ENCODE results near the gene COL6A2. TPM values are rescaled to one million over a fixed set of nuclear protein-coding genes. Genes with fewer than 3 reads are reported as not detected.
"Not testable (repeated sequence)": the region's sequence is repeated elsewhere in the genome, so short reads cannot be mapped to it uniquely, and the experiment has no call there.

Gene COL6A2
- total RNA-seq, 1 experiment from 2014 or later: 129 TPM

DNA sequence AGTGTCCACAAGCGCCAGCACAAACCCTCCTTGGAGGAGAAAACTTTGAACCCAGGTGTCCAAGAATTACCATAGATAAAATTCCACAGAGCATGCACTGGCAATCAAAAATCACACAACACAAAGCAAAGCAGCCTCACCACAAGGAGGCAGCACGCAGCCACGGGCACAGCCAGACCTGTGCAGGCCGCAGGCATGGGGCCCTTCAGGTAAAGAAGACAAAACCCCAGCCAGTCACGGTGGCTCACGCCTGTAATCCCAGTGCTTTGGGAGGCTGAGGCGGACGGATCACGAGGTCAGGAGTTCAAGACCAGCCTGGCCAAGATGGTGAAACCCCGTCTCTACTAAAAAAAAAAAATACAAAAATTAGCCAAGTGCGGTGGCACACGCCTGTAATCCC, 49.5 kb downstream of the COL6A2 start:
- H3K27me3 ChIP-seq (ENCODE audit: insufficient read depth, low read length); H2BK15ac ChIP-seq (ENCODE audit: low read depth, low read length); H4K91ac ChIP-seq (ENCODE audit: insufficient read length, low read depth, low read length); H3K9ac ChIP-seq (ENCODE audit: extremely low read depth, insufficient read length, low read length); H3T11ph ChIP-seq (ENCODE audit: low read length); H3K79me2 ChIP-seq (ENCODE audit: insufficient read depth, low read length); H3K27ac ChIP-seq (ENCODE audit: insufficient read length, low read depth, low read length); H2BK5ac ChIP-seq (ENCODE audit: insufficient read length, low read length); H3K4me1 ChIP-seq (ENCODE audit: insufficient read depth, low read length); H3K4ac ChIP-seq (ENCODE audit: low read depth, low read length); H3K18ac ChIP-seq (ENCODE audit: insufficient read length, low read depth, low read length); H2BK12ac ChIP-seq (ENCODE audit: insufficient read length, low read depth, low read length); H2BK20ac ChIP-seq (ENCODE audit: low read depth, low read length, poor library complexity, severe bottlenecking); H3K9me3 Mint-ChIP-seq; H3K79me1 ChIP-seq (ENCODE audit: insufficient read depth, low read depth, low read length, poor library complexity, severe bottlenecking); H3K23me2 ChIP-seq (ENCODE audit: insufficient read length, low read depth, low read length, poor library complexity, severe bottlenecking); H3K9me3 ChIP-seq (ENCODE audit: control insufficient read depth, low read depth, low read length); H4K5ac ChIP-seq (ENCODE audit: insufficient read length, low read depth, low read length); H3K23ac ChIP-seq (ENCODE audit: insufficient read length, low read depth, low read length); H3K56ac ChIP-seq (ENCODE audit: insufficient read length, low read depth, low read length); H3K27me3 Mint-ChIP-seq (ENCODE audit: low read depth); H2AFZ ChIP-seq (ENCODE audit: low read length); H2AK5ac ChIP-seq (ENCODE audit: insufficient read length, low read length); H3K4me2 ChIP-seq (ENCODE audit: insufficient read depth, insufficient read length, low read length); H4K20me1 ChIP-seq (ENCODE audit: control insufficient read depth, insufficient read depth, insufficient read length); H3K14ac ChIP-seq (ENCODE audit: insufficient read depth, low read length); H3K36me3 Mint-ChIP-seq (ENCODE audit: insufficient read depth in 1 of 3, low read depth in 3 of 3); H2BK120ac ChIP-seq (ENCODE audit: low read depth, low read length, poor library complexity, severe bottlenecking); H3K27ac Mint-ChIP-seq; H3K4me3 Mint-ChIP-seq; H4K8ac ChIP-seq (replicated peaks; ENCODE audit: insufficient read length, low read depth, low read length): not testable (repeated sequence)
- peak; percentile 82 for DNase-seq
- peaks cover 14 to 19% of the 10 kb centered on the region in 2 experiments for H3K4me1 Mint-ChIP-seq
- no CpG with 5 or more reads among the region's 12 CpGs for WGBS (ENCODE audit: extremely low coverage, insufficient read length, low lambda C conversion rate)
- peak; percentile 80 for TF ChIP-seq CTCF (conservative IDR thresholded peaks at IDR 0.05)

All from H9 (cell line).